K562 (cell line): ENCODE measurements around the gene FAM187B. TPM values are rescaled to one million over a fixed set of nuclear protein-coding genes. Genes with fewer than 3 reads are reported as not detected.

ENCODE experiments used
- ARID1B ChIP-seq: fragments of 450-650 bp; IDR thresholded peaks from 2 replicates; pipeline ENCODE4 v1.6.1; 2016; ENCODE audit warnings: antibody characterized with exemption, mild to moderate bottlenecking, inconsistent platforms
- KAT7 ChIP-seq: sonication (generic); formaldehyde crosslinking; IDR thresholded peaks from 2 replicates; pipeline ENCODE4 v1.8.0; 2022; ENCODE audit warnings: missing genetic modification reagents, mild to moderate bottlenecking, borderline replicate concordance
- MCM5 ChIP-seq: fragments of 450-650 bp; IDR thresholded peaks from 2 replicates; pipeline ENCODE4 v1.6.1; 2016; ENCODE audit warnings: low read depth
- PCBP2 ChIP-seq: fragments of 200-400 bp; formaldehyde crosslinking; IDR thresholded peaks from 2 replicates; pipeline ENCODE4 v1.6.1; 2018; ENCODE audit warnings: low read length, low read depth, mild to moderate bottlenecking, moderate library complexity; ENCODE audit not compliant: poor library complexity, severe bottlenecking
- SAP30 ChIP-seq: fragments of 200-600 bp; sonication (generic); IDR thresholded peaks from 2 replicates; pipeline ENCODE4 v1.6.1; 2012; ENCODE audit warnings: borderline replicate concordance, low read depth, mild to moderate bottlenecking, moderate library complexity, low read length, control low read depth, inconsistent platforms; ENCODE audit not compliant: insufficient read depth, poor library complexity, severe bottlenecking
- SMAD2 ChIP-seq: fragments of 150-350 bp; IDR thresholded peaks from 2 replicates; pipeline ENCODE4 v1.6.1; 2014; ENCODE audit warnings: low read depth, mild to moderate bottlenecking, low read length
- SREBF2 ChIP-seq: sonication (generic); formaldehyde crosslinking; IDR thresholded peaks from 2 replicates; pipeline ENCODE4 v1.4.0; 2020; ENCODE audit warnings: mild to moderate bottlenecking, missing genetic modification reagents
- ZFX ChIP-seq: sonication (generic); formaldehyde crosslinking; IDR thresholded peaks from 2 replicates; pipeline ENCODE4 v1.8.0; 2022; ENCODE audit warnings: mild to moderate bottlenecking, missing genetic modification reagents, moderate library complexity
- ZNF24 ChIP-seq: fragments of 450-650 bp; IDR thresholded peaks from 2 replicates; pipeline ENCODE4 v1.6.1; 2016
- ZNF76 ChIP-seq: fragments of 250-450 bp; sonication (Bioruptor Pico); IDR thresholded peaks from 2 replicates; pipeline ENCODE4 v1.4.0; 2020; ENCODE audit warnings: mild to moderate bottlenecking, moderate library complexity, borderline replicate concordance
- ZNF830 ChIP-seq: fragments of 250-450 bp; sonication (Bioruptor Pico); IDR thresholded peaks from 2 replicates; pipeline ENCODE4 v1.5.0; 2021; ENCODE audit warnings: mild to moderate bottlenecking
- ZZZ3 ChIP-seq: fragments of 450-650 bp; IDR thresholded peaks from 2 replicates; pipeline ENCODE4 v1.6.1; 2016; ENCODE audit warnings: antibody characterized with exemption, mild to moderate bottlenecking, moderate library complexity
- polyA plus RNA-seq, 8 experiments: library from polyadenylated mRNA; depleted of rRNA in 4 of 8; stranded (reverse) in 5 of 8; unstranded in 3 of 8; fragments of >200 nt; fragmentation: Nextera tagmentation in 2 of 8; fragmentation: Illumina TruSeq in 1 of 8; extraction: Ambion mirVana in 2 of 8; extraction: Trizol in 1 of 8; gene quantifications; 2 replicates each; pipeline versions ENCODE4 v1.2.1 to v1.2.3, GENCODE V29; 2011 to 2014; ENCODE audit warnings: inconsistent platforms in 1 of 8, missing spikeins in 1 of 8
- total RNA-seq, 7 experiments: library from RNA; depleted of rRNA in 6 of 7; stranded (reverse); fragments of >200 nt in 6 of 7; fragmentation: Illumina TruSeq in 2 of 7; extraction: Trizol in 2 of 7; gene quantifications; 2 replicates each; pipeline versions ENCODE4 v1.2.1 to v1.2.3, GENCODE V29; 2011 to 2021; ENCODE audit warnings: low replicate concordance in 1 of 7
- TF ChIP-seq, protein P1 (sequence below): fragments of 450-650 bp; IDR thresholded peaks from 2 replicates; pipeline ENCODE4 v1.7.1; 2018; ENCODE audit warnings: mild to moderate bottlenecking, low read depth; ENCODE audit not compliant: partially characterized antibody
- TF ChIP-seq, protein P2 (sequence below): fragments of 200-800 bp; sonication (Bioruptor generic); IDR thresholded peaks from 2 replicates; pipeline ENCODE4 v1.6.1; 2016; ENCODE audit warnings: missing genetic modification characterization, missing compliant biosample characterization
- TF ChIP-seq, protein P3 (sequence below): fragments of 250-450 bp; sonication (Bioruptor Pico); IDR thresholded peaks from 2 replicates; pipeline ENCODE4 v1.5.0; 2021; ENCODE audit warnings: mild to moderate bottlenecking, borderline replicate concordance
- TF ChIP-seq, protein P4 (sequence below): fragments of 250-450 bp; sonication (Bioruptor Pico); IDR thresholded peaks from 2 replicates; pipeline ENCODE4 v1.5.0; 2021

Gene FAM187B
- total and polyA plus RNA-seq, 9 of the 15 experiments (the other 6 are each of a cell fraction or from before 2014, with no cell fraction given) = 0.04 to 0.09 TPM; not detected in 7

DNA sequence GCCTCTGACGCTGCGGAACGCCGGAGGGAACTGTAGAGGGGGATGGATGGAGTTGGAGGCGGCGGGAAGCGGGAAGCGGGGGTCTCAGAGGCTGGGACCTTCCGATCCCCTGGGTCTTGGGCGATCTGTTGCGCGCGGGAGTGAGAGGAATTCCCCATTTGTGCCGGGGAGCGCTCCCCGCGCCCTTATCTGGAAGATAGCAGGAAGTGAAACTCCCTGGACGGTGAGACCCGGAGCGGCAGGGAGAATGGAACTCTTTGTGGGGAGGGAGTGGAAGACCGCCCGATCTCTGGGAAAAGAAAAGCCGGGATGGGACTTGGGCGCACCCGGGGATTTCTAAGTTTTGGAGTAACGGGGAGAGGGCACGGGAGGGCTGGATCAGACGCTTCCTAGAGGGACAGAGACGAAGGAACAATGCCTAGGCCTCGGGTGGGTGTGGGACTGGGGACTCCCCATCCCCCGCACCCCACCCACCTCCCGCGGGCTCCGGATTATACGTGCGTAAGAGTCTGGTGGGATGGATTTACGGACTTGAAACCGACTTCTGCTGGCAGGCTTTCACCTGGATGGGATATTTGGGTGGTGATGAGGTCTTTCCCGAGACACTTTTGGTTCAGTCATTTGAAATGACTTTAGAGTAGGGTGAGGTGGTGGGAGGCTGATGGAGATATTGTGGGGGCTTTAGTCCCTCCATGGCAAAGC, 20.8 kb upstream of the FAM187B start (continued):
- TF ChIP-seq, protein P1, sequence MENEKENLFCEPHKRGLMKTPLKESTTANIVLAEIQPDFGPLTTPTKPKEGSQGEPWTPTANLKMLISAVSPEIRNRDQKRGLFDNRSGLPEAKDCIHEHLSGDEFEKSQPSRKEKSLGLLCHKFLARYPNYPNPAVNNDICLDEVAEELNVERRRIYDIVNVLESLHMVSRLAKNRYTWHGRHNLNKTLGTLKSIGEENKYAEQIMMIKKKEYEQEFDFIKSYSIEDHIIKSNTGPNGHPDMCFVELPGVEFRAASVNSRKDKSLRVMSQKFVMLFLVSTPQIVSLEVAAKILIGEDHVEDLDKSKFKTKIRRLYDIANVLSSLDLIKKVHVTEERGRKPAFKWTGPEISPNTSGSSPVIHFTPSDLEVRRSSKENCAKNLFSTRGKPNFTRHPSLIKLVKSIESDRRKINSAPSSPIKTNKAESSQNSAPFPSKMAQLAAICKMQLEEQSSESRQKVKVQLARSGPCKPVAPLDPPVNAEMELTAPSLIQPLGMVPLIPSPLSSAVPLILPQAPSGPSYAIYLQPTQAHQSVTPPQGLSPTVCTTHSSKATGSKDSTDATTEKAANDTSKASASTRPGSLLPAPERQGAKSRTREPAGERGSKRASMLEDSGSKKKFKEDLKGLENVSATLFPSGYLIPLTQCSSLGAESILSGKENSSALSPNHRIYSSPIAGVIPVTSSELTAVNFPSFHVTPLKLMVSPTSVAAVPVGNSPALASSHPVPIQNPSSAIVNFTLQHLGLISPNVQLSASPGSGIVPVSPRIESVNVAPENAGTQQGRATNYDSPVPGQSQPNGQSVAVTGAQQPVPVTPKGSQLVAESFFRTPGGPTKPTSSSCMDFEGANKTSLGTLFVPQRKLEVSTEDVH = no peak
- TF ChIP-seq, protein P2, sequence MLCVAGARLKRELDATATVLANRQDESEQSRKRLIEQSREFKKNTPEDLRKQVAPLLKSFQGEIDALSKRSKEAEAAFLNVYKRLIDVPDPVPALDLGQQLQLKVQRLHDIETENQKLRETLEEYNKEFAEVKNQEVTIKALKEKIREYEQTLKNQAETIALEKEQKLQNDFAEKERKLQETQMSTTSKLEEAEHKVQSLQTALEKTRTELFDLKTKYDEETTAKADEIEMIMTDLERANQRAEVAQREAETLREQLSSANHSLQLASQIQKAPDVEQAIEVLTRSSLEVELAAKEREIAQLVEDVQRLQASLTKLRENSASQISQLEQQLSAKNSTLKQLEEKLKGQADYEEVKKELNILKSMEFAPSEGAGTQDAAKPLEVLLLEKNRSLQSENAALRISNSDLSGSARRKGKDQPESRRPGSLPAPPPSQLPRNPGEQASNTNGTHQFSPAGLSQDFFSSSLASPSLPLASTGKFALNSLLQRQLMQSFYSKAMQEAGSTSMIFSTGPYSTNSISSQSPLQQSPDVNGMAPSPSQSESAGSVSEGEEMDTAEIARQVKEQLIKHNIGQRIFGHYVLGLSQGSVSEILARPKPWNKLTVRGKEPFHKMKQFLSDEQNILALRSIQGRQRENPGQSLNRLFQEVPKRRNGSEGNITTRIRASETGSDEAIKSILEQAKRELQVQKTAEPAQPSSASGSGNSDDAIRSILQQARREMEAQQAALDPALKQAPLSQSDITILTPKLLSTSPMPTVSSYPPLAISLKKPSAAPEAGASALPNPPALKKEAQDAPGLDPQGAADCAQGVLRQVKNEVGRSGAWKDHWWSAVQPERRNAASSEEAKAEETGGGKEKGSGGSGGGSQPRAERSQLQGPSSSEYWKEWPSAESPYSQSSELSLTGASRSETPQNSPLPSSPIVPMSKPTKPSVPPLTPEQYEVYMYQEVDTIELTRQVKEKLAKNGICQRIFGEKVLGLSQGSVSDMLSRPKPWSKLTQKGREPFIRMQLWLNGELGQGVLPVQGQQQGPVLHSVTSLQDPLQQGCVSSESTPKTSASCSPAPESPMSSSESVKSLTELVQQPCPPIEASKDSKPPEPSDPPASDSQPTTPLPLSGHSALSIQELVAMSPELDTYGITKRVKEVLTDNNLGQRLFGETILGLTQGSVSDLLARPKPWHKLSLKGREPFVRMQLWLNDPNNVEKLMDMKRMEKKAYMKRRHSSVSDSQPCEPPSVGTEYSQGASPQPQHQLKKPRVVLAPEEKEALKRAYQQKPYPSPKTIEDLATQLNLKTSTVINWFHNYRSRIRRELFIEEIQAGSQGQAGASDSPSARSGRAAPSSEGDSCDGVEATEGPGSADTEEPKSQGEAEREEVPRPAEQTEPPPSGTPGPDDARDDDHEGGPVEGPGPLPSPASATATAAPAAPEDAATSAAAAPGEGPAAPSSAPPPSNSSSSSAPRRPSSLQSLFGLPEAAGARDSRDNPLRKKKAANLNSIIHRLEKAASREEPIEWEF (CRISPR knock-in tag) = no peak
- TF ChIP-seq ZNF830 (CRISPR knock-in tag) (peak; percentile 5; the same call in 1 of the 2 replicates), MCM5 (no peak), ZFX (peak; percentile 24), ZNF24 (no peak), KAT7 (CRISPR knock-in tag) (no peak), ZNF76 (CRISPR knock-in tag) (0 out of 2 replicates have a peak, but pooled peaks have one; percentile 7), ZZZ3 (no peak), SREBF2 (no peak), ARID1B (no peak), SAP30 (peak; percentile 53), PCBP2 (no peak), SMAD2 (no peak)
- TF ChIP-seq, protein P3, sequence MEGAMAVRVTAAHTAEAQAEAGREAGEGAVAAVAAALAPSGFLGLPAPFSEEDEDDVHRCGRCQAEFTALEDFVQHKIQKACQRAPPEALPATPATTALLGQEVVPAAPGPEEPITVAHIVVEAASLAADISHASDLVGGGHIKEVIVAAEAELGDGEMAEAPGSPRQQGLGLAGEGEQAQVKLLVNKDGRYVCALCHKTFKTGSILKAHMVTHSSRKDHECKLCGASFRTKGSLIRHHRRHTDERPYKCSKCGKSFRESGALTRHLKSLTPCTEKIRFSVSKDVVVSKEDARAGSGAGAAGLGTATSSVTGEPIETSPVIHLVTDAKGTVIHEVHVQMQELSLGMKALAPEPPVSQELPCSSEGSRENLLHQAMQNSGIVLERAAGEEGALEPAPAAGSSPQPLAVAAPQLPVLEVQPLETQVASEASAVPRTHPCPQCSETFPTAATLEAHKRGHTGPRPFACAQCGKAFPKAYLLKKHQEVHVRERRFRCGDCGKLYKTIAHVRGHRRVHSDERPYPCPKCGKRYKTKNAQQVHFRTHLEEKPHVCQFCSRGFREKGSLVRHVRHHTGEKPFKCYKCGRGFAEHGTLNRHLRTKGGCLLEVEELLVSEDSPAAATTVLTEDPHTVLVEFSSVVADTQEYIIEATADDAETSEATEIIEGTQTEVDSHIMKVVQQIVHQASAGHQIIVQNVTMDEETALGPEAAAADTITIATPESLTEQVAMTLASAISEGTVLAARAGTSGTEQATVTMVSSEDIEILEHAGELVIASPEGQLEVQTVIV (CRISPR knock-in tag) = no peak
- TF ChIP-seq, protein P4, sequence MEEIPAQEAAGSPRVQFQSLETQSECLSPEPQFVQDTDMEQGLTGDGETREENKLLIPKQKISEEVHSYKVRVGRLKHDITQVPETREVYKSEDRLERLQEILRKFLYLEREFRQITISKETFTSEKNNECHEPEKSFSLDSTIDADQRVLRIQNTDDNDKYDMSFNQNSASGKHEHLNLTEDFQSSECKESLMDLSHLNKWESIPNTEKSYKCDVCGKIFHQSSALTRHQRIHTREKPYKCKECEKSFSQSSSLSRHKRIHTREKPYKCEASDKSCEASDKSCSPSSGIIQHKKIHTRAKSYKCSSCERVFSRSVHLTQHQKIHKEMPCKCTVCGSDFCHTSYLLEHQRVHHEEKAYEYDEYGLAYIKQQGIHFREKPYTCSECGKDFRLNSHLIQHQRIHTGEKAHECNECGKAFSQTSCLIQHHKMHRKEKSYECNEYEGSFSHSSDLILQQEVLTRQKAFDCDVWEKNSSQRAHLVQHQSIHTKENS (CRISPR knock-in tag) = no peak
